Ureter (tissue), 1 donor: Measurements from ENCODE around the gene PLA2G2E. TPM values are rescaled to one million over a fixed set of nuclear protein-coding genes. Genes with fewer than 3 reads are reported as not detected.
"Not testable (repeated sequence)": the region's sequence is repeated elsewhere in the genome, so short reads cannot be mapped to it uniquely, and the experiment has no call there.

Experiments
- DNase-seq: peaks from one replicate; pipeline ENCODE4 v3.0.0-alpha.2; 2020; ENCODE audit warnings: low spot score
- total RNA-seq: library from RNA; stranded (reverse); gene quantifications from one replicate; pipeline ENCODE4 v1.2.4, GENCODE V29; 2023
- donor health status: DM: yes; HTN: yes; CAD: no.

Gene PLA2G2E
- total RNA-seq, 1 donor from 2014 or later = not detected

- no peak for DNase-seq
Measured at GRCh38 chr1:19884312-19884711, 39.1 kb downstream of the PLA2G2E start.

DNA sequence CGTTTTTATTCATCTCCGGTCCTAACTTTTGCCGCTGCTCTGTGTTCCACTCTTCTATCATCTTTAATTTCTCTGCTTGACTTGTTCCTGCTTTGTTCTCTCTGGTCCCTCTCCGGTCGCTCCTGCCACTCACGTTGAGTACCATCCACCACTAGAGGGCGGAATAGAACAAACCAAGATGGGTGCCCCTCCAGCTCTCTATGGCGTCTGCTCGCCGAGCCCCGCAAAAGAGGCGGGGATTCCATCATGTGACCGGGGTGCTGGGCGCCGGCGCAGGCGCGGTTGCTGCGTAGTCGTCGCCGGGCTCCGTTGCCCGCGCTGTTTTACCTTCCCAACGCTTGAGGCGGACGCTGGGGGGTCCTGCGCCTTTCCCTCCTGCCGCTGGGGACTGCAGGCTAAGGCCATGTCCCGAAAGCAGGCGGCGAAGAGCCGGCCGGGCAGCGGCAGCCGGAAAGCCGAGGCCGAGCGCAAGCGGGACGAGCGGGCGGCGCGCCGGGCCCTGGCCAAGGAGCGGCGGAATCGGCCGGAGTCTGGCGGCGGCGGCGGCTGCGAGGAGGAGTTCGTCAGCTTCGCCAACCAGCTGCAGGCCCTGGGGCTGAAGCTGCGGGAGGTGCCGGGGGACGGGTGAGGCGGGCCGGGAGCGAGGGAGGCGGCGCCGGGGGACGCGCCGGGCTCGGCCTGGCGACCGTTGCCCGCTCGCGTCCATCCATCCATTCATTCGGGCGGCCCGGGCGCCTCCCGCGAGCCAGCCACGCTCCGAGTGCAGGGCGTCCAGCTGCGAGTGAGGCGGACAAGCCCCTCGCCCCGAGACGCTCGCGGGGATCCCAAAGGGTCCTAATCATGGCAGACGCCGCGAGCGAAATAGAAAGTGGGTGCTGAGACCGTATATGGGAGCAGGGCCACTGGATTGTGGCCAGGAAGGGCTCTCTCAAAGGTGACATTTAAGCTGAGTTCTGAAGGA lies 41.0 kb downstream of the PLA2G2E start, which contains the start of gene OTUD3:
TSS of gene OTUD3 (plus strand) at position 285 of the 961 bp plus-strand sequence. CDS start at position 404, 119 bp downstream.
- DNase-seq = peak; percentile 97

GRCh38 chr1:19880841-19881240 lies 42.6 kb downstream of the PLA2G2E start:
- DNase-seq = not testable (repeated sequence)

DNA sequence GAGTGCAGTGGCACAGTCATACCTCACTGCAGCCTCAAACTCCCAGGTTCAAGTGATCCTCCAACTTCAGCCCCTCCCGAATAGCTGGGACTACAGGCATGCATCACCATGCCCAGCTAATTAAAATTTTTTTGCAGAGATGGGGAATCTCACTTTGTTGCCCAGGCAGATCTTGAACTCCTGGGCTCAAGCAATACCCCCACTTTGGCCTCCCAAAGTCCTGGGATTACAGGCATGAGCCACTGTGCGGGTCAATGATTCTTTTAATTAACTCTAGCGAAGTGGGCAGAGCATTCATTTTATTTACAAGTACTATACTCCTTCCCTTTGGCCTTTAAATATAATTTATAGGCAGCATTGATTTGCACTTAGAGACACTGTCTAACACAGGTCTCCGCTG lies 43.8 kb downstream of the PLA2G2E start:
- no peak for DNase-seq

GRCh38 chr1:19879227-19879626 lies 44.2 kb downstream of the PLA2G2E start:
- DNase-seq = no peak

DNA sequence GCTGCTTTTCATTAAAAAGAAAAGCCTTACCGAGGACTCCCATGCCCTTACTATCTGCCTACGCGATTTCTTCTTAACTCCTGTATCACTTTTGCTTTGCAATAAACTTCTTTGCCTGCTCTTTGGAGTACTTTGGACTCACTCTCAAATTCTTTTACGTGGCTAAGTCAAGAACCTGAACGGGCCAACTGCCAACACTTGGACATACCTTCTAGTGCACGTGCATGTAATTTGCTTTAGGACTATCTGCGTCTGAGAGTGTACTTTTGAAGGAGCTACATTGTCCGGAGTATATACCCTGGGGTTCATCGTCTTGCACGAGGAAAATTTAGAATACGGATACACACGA lies 44.8 kb downstream of the PLA2G2E start:
- DNase-seq = no peak

- no peak for DNase-seq
Measured at GRCh38 chr1:19877821-19878636, 45.4 kb downstream of the PLA2G2E start.

DNA sequence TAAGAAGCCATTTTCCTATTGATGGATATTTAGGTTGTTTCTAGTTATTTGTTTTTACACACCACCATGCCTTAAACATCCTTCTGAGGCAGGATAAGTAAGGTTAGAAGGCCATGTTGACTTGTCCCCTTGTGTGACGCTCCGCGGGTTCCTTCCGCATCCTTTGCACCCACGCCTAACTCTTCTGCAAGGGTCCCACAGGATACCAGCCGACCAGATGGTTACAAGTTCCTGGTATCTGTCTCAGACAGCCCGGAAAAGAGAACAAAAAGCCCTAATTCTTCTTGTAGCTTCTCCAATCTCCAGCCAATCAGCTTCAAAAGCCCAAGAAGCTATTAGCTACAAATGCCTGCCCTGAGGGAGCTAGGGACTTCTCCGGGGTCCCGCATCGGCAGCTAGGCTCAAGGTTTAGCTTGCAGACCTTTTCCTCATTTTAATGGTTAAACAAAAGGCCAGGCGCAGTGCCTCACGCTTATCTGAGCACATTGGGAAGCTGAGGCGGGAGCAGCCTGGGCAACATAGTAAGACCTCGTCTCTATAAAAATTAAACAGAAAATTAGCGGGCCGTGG lies 46.2 kb downstream of the PLA2G2E start:
- DNase-seq = no peak

- peak; percentile 56 for DNase-seq
Measured at GRCh38 chr1:19872190-19872589, 51.2 kb downstream of the PLA2G2E start.

Other genes starting within 250 kb of the PLA2G2E start
- gene TMCO4, start 123.7 kb downstream of the PLA2G2E start, total RNA-seq = 60.8 TPM
- gene RNF186, start 108.3 kb downstream of the PLA2G2E start, total RNA-seq = not detected
- gene OTUD3, start 41.2 kb downstream of the PLA2G2E start, total RNA-seq = 12.3 TPM
- 165 TPM for gene PLA2G2A, start 56.0 kb upstream of the PLA2G2E start, total RNA-seq
- gene PLA2G5, start 146.6 kb upstream of the PLA2G2E start, total RNA-seq = 2.4 TPM
- not detected for gene PLA2G2D, start 195.9 kb upstream of the PLA2G2E start, total RNA-seq
- gene PLA2G2F, start 215.7 kb upstream of the PLA2G2E start, total RNA-seq = 19.2 TPM